Skin of body (tissue), 2 donors: ENCODE measurements around the gene SULF2. TPM values are rescaled to one million over a fixed set of nuclear protein-coding genes. Genes with fewer than 3 reads are reported as not detected.
A peak's percentile ranks its signal among the peaks of the same experiment; 100 is the strongest.

ENCODE experiments used
- DNase-seq: peaks from one replicate; lab custom pipeline; 2025; lab: John Stamatoyannopoulos, UW
- total RNA-seq: library from RNA; depleted of rRNA; stranded (reverse); fragments of >200 nt; gene quantifications from one replicate; pipeline ENCODE4 v1.2.3, GENCODE V29; 2014

Gene SULF2
- total RNA-seq, 1 donor from 2014 or later = 72.1 TPM

- DNase-seq = no peak
Observed at GRCh38 chr20:47737923-47738322, 47.4 kb downstream of the SULF2 start.

DNA sequence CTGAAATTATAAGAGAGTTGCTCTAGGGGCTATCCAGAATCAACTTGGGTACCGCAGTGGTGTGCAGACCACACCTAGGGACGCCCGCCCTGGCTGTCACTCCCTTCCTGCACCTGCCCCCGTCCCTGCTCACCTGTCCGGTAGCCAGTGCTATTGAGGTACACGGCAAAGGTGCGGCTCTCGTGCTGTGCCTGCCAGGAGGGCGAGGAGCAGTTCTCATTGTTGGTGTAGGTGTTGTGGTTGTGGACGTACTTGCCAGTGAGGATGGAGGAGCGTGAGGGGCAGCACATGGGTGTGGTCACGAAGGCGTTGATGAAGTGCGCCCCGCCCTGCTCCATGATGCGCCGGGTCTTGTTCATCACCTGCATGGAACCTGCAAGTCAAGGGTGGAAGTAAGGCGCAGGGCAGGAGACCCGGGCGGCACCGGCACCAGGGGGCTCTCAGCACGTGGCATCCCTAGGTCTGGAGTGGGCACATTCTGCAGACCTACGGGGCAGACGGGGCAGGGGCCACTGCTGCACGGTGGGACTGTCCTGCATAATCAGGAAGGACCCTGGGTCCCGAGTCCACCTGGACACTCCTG, 48.6 kb downstream of the SULF2 start:
- no peak for DNase-seq

- DNase-seq = no peak
Observed at GRCh38 chr20:47735412-47736400, 49.6 kb downstream of the SULF2 start.

- no peak for DNase-seq
Observed at GRCh38 chr20:47734870-47735269, 50.4 kb downstream of the SULF2 start.

DNA sequence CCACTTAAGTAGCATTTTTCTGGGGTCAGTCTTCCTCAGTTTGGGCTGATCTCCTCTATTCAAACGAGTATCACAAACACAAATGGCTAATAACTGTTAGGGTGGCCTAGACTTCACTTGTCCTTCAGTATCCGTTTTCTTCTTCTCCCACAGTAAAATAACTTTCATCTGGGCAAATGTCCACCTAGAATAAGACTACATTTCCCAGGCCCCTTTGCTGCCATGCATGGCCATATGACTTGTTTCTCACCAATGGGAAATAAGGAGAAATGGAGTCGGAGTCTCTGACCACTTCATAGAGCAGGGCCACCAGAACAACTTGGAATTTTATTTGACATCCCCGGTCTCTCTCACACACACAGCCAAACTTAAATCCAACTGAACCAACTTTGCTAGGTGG, 51.4 kb downstream of the SULF2 start:
- DNase-seq = no peak

DNA sequence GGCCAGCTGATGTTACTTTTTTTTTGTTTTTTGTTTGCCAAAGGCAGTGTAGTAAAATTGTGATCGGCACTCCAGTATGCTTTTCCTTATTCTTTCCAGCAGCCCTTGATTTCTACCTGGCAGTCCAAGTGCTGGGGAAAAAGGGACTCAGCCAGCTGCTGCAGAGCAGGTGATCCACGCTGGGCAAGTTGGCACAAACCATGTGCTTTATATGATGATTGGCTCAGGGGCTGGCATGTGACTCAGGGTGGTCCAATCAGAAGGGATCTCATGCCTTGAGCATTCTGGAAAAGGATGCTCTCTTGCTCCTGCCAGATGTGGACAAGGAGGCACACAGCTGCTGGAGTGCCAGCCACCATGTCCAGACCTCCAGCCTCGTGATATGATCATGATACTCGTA, 54.5 kb downstream of the SULF2 start:
- no peak for DNase-seq

DNA sequence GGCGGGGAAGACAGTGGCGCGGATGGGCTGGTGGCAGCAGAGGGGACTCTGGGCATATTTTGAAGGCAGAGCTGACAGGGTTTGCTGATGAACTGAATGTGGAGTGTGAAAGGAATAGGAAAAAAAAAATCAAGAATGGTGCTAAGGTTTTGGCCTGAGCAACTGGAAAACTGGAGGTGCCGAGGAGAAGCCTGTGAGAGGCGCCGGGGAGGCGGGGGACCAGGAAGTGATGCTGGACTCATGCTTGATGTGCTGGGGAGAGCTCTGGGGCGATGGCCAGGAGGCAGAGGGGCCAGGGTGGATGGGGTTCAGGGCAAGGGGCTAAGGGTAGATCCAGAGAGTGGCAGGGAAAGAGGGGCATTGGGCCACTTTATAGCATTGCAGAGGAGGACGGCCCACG, 55.8 kb downstream of the SULF2 start:
- no peak for DNase-seq

DNA sequence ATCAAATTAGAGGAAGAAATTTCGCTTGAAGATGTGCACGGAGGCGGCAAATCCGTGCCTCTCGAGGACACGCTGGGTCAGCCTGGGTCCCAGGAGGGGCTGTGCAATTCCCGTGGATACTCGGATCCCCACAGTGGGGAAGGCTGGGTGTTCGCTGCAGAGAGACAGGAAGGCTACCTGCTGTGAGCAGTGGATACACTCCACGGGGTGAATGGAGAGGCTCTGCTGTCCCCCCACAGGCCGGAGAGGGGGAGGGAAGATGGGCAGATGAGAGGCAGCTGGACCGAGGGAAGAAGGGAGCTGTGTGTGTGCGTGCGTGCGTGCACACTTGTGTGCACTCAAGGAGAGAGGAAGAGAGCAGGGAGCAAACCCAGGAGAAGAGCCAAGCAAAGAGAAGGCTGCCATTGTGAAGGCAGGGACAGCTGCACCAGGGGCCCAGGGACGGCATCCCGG, 57.3 kb downstream of the SULF2 start:
- no peak for DNase-seq

DNA sequence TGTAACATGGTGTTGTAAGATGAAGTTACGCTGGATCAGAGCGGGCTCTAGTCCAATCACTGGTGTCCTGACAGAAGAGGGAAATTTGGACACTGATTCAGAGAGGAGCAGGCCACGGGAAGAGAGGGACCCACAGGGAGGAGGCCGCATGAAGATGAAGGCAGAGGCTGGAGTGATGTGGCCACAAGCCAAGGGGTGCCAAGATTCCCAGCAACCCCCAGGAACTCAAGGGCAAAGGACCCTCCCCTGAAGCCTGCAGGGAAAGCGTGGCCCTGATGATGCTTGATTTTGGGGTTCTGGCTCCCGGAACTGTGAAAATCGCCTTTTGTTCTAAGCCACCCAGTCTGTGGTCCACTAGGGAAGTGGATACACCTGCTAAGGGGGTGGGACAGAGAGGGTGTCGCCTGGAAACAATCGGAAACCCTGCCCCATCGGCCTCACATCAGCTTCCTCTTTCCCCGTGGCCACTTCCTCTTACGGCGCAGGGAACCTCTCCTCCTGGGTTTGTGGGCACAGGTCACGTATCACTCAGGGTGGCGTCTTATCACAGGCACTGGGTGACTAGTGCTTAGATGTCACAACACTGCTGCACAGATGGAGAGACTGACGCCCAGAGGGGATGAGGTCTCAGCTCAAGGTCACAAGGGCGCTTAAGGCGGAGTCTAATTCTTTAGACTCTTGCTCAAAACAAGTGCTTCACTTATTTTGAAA, 58.0 kb downstream of the SULF2 start:
- DNase-seq = no peak

- no peak for DNase-seq
Observed at GRCh38 chr20:47726632-47727031, 58.6 kb downstream of the SULF2 start.

GRCh38 chr20:47725248-47725973, 59.9 kb downstream of the SULF2 start:
- DNase-seq = peak; percentile 24

- DNase-seq = no peak
Observed at GRCh38 chr20:47724910-47725247, 60.4 kb downstream of the SULF2 start.

DNA sequence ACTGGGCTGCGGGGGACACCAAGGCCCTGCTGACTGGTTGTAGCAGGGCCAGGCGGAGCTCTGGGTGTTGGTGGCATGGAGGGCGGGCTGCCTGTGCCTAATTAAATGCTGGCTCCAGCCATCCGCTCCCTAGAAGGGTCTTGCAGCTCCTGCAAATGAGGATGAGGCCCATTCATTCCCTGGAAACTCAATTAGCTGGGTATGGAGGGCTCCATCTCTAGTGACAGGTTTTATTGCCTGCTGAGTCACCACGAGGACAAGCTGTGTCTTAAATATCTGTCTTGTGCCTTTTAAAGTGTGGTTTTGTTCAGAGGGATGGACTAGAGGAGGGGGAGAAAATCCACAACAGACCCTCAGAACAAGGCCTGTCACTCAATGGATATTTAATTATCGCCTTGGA, 60.9 kb downstream of the SULF2 start:
- no peak for DNase-seq

GRCh38 chr20:47723322-47723721, 62.0 kb downstream of the SULF2 start:
- DNase-seq = no peak

DNA sequence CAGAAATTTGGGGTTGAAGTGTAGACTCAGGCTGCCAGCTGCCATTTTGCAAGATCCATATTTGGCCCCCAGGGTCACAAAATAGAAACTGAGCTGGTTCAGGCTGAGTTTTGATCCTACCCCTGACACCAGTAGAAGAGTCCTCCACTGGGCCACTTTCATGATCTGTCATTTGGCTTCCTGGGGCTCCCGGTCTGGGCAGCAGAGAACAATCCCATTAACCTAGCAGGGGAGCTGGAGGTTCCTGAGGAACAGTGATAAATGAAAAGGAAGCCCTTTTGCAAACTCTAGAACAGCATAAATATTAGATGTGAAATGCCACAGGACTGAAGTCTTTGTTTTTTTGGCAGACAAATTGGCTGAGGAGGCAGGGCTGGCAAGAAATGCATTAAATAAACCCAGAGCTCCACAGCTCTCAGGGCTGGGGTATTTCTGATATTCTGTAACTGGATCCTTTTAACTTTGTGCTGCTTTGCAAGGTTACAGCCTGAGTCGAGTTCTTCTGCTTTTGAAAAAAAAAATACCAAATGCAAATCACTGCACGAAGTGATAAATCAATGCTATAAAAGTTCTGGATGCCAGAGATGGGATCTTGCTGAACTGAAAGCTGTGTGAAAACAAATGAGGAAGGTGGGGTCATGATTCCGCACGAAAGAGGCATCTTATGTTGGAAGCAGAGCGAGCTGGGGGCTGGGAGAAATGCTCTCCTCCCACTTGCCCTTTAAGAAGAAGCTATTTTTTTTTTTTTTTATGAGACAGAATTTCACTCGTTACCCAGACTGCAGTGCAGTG, 64.4 kb downstream of the SULF2 start:
- DNase-seq = peak; percentile 84

DNA sequence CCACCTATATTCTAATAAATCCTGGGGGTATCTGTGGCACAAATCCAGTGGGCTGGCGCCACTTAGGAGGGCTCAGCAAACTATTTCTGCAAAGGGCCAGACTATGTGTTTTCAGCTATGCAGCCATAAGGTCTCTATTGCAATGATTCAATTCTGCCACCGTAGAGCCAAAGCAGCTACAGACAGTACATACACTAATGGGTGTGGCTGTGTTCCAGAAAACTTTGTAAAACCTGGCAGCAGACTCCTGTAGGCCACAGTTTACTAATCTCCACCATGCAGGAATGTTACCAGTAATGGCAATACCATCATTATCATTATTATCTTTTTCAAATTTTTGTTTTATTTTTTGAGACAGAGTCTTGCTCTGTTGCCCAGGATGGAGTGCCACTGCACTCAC, 65.7 kb downstream of the SULF2 start:
- DNase-seq = no peak

- DNase-seq = no peak
Observed at GRCh38 chr20:47719211-47719610, 66.1 kb downstream of the SULF2 start.

GRCh38 chr20:47718398-47718797, 66.9 kb downstream of the SULF2 start:
- no peak for DNase-seq

DNA sequence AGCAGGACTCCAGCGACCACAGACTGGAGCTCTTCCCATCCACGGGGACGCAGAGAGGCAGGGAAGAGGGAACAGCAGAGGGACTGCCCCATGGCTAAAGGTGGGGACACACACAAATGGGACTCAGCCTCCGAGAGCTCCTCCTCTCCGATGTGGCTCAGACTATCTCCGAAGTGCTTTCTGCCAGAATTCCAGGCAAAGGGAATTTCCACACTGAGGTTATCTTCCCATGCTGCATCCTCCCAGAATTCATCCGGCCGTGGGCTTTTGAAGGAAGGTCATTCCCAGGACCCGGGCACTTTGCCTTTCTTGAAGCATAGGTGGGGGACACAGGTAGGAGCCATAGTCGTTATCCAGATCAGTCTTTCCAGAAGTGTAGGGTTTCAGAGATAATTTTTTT, 67.9 kb downstream of the SULF2 start:
- DNase-seq = no peak

DNA sequence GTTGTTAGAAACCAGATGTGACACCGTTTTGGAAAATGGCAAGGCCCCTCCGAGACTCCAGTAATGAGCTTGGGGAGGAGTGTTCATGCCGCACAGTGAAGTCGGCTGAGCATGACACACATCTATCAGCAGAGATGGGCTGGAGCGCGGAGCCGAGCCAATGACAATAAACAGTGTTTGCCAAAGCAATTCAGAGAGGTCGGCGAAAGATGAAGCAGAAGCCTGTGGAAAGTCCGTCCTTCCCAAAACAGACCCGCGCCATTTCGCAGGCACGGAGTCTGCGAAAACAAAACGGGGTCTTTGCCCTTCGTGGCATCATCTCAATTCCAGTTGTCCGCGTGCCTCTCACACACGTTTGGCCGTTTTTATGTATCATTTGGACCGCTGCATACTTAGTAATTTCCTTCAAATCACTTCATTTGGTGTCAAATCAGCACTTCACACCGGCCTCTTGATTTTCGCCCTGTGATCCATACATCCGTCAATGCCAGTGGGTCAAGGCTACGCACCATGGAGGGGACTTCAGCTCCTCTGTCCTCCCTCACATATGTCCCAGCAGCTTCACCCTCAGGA, 71.3 kb downstream of the SULF2 start:
- DNase-seq = peak; percentile 75
